LNCaP clone FGC (cell line): Measurements from ENCODE around the gene CHFR.
"Not testable (repeated sequence)": the region's sequence is repeated elsewhere in the genome, so short reads cannot be mapped to it uniquely, and the experiment has no call there.

ENCODE experiments used
- DNase-seq: peaks from one replicate; pipeline ENCODE4 v3.0.0-alpha.2; 2011; ENCODE audit warnings: low read depth
- H3K4me3 ChIP-seq: 2 replicates; pipeline ENCODE4 v1.5.1; 2011; ENCODE audit warnings: mild to moderate bottlenecking, low read depth, low read length, control low read depth
- TF ChIP-seq, protein P1 (sequence below): IDR thresholded peaks from 2 replicates; pipeline ENCODE4 v1.5.1; 2012; ENCODE audit warnings: mild to moderate bottlenecking; ENCODE audit not compliant: control insufficient read depth, insufficient read depth; ENCODE audit errors: extremely low read depth

The CHFR gene

DNA sequence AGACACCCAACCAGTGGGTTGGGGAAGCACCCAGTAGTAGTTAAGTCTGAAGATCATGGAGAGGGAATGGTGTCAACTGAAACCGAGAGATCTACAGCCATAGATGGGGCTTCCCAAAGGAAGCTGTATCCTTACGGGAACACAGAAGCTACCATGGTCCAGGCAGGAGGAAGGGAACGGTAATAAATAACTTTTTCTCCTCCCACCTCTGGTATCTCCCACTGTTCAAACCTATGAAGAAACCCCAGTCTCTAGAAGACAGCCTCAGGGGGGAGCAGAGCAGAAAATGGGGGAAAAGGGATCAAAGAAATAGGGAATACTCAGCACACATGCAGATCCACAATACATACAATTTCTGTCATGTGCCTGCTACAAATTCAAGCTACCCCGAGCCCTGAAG, 35.3 kb upstream of the CHFR start:
- TF ChIP-seq, protein P1, sequence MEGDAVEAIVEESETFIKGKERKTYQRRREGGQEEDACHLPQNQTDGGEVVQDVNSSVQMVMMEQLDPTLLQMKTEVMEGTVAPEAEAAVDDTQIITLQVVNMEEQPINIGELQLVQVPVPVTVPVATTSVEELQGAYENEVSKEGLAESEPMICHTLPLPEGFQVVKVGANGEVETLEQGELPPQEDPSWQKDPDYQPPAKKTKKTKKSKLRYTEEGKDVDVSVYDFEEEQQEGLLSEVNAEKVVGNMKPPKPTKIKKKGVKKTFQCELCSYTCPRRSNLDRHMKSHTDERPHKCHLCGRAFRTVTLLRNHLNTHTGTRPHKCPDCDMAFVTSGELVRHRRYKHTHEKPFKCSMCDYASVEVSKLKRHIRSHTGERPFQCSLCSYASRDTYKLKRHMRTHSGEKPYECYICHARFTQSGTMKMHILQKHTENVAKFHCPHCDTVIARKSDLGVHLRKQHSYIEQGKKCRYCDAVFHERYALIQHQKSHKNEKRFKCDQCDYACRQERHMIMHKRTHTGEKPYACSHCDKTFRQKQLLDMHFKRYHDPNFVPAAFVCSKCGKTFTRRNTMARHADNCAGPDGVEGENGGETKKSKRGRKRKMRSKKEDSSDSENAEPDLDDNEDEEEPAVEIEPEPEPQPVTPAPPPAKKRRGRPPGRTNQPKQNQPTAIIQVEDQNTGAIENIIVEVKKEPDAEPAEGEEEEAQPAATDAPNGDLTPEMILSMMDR, result no peak
- no peak overlapping the region for H3K4me3 ChIP-seq
- DNase-seq, result no peak

GRCh38 chr12:132921685-132922084, 34.3 kb upstream of the CHFR start:
- no peak overlapping the region for H3K4me3 ChIP-seq
- TF ChIP-seq, protein P1, result no peak
- no peak for DNase-seq

DNA sequence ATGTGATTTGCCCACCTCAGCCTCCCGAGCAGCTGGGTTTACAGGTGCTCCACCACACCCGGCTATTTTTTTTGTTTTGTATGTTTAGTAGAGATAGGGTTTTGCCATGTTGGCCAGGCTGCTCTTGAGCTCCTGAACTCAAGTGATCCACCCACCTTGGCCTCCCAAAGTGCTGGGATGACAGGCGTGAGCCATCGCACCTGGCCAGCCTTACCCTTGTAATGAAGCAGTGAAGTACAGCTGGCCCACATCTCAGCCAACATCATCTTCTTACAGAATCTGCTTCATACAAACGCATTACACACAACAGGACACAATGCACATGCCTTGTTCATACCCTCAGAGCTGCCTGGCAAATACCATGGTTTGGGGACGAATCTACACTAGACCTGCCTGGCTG, 31.3 kb upstream of the CHFR start:
- TF ChIP-seq, protein P1, result no peak
- DNase-seq, result no peak

GRCh38 chr12:132909030-132909368, 21.6 kb upstream of the CHFR start:
- TF ChIP-seq, protein P1, result no peak
- no peak for DNase-seq
- H3K4me3 ChIP-seq, result peak overlapping the region; percentile 71

More for the DNA sequence above, 31.3 kb upstream of the CHFR start:
- H3K4me3 ChIP-seq, result no peak overlapping the region

- peak overlapping the region; percentile 71 for H3K4me3 ChIP-seq
- TF ChIP-seq, protein P1, result no peak
- peak; percentile 92 for DNase-seq
These were observed 21.0 kb upstream of the CHFR start for GRCh38 chr12:132908145-132909029.

GRCh38 chr12:132907789-132908144, 20.4 kb upstream of the CHFR start:
- DNase-seq, result not testable (repeated sequence)
- H3K4me3 ChIP-seq, result peak overlapping the region; percentile 71

DNA sequence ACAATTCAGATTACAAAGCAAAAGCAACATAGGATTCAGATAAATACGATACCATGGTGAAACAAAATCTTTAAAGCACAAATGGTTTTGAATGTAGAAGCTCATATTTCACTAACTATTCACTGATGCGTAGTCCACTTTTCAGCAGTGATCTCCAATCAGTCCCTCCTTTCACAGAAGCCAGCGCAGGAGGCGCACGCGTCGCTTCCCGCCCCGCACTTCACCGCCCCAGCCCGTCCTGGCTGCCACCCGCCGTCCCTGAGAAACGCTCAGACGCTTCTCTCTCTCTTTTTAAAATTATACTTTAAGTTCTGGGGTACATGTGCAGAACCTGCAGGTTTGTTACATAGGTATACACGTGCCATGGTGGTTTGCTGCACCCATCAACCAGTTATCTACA, 19.8 kb upstream of the CHFR start:
- H3K4me3 ChIP-seq, result no peak overlapping the region
- TF ChIP-seq, protein P1, result no peak
- no peak for DNase-seq
